ENCODE data around the gene DNAI7.

Gene DNAI7

GRCh38 chr12:25100194-25101091 is 94.5 kb downstream of the DNAI7 start:
- no peak for DNase-seq (ENCODE audit: low spot score)

- no peak for DNase-seq (ENCODE audit: low spot score)
Observed at GRCh38 chr12:25099010-25099409, 96.0 kb downstream of the DNAI7 start.

GRCh38 chr12:25089738-25090137 is 105.2 kb downstream of the DNAI7 start:
- DNase-seq (ENCODE audit: low spot score), result no peak

- no peak for DNase-seq (ENCODE audit: low spot score)
Observed at GRCh38 chr12:25087596-25087995, 107.4 kb downstream of the DNAI7 start.

- no peak for DNase-seq (ENCODE audit: low spot score)
Observed at GRCh38 chr12:25084816-25085215, 110.1 kb downstream of the DNAI7 start.

GRCh38 chr12:25083211-25083610 is 111.7 kb downstream of the DNAI7 start:
- DNase-seq (ENCODE audit: low spot score), result no peak

GRCh38 chr12:25082628-25083027 is 112.3 kb downstream of the DNAI7 start:
- no peak for DNase-seq (ENCODE audit: low spot score)

- no peak for DNase-seq (ENCODE audit: low spot score)
Observed at GRCh38 chr12:25079393-25079792, 115.6 kb downstream of the DNAI7 start.

GRCh38 chr12:25074954-25075353 is 120.0 kb downstream of the DNAI7 start:
- DNase-seq (ENCODE audit: low spot score), result no peak

- no peak for DNase-seq (ENCODE audit: low spot score)
Observed at GRCh38 chr12:25074113-25074512, 120.8 kb downstream of the DNAI7 start.

- DNase-seq (ENCODE audit: low spot score), result no peak
Observed at GRCh38 chr12:25072906-25073650, 121.9 kb downstream of the DNAI7 start.

- DNase-seq (ENCODE audit: low spot score), result no peak
Observed at GRCh38 chr12:25071366-25071765, 123.6 kb downstream of the DNAI7 start.

GRCh38 chr12:25069224-25069623 is 125.7 kb downstream of the DNAI7 start:
- DNase-seq (ENCODE audit: low spot score), result no peak

- DNase-seq (ENCODE audit: low spot score), result no peak
Observed at GRCh38 chr12:25065035-25065434, 129.9 kb downstream of the DNAI7 start.

- DNase-seq (ENCODE audit: low spot score), result no peak
Observed at GRCh38 chr12:25063873-25064628, 130.9 kb downstream of the DNAI7 start.

GRCh38 chr12:25058658-25059058 is 136.3 kb downstream of the DNAI7 start:
- DNase-seq (ENCODE audit: low spot score), result no peak

Measured in hematopoietic multipotent progenitor cell treated with erythropoietin and hydrocortisone succinate and interleukin-3 and kit ligand, for 15 days (in vitro differentiated cells).